Activated naive CD4-positive, alpha-beta T cell treated with anti-CD3 and anti-CD28 coated beads, Interleukin-2, amount 50 U/mL, for 72 hours (primary cell): ENCODE results near the gene POLR3A. TPM values are rescaled to one million over a fixed set of nuclear protein-coding genes. Genes with fewer than 3 reads are reported as not detected.
A peak's percentile ranks its signal among the peaks of the same experiment; 100 is the strongest.

Experiments
- ATAC-seq, 2 donors: fragments of 150-1000 bp; cut with Tn5 transposase; 2 replicates each; pipeline ENCODE4 v1.10.0; 2021; ENCODE audit warnings: mild to moderate bottlenecking in 2 of 2, moderate library complexity in 2 of 2
- DNase-seq, 2 donors: peaks; one replicate each; pipeline ENCODE4 v3.0.0; 2021 to 2022; ENCODE audit warnings: low spot score in 2 of 2
- H3K27ac Mint-ChIP-seq, 2 donors: one replicate each; pipeline ENCODE4 v1.8.0; 2022; ENCODE audit warnings: mild to moderate bottlenecking in 2 of 2, mixed read lengths in 2 of 2
- H3K36me3 Mint-ChIP-seq, 2 donors: one replicate each; pipeline ENCODE4 v1.8.0; 2022; ENCODE audit warnings: mixed read lengths in 2 of 2
- H3K9me3 Mint-ChIP-seq, 2 donors: one replicate each; pipeline ENCODE4 v1.8.0; 2022; ENCODE audit warnings: mixed read lengths in 2 of 2
- total RNA-seq, 2 donors: library from RNA; stranded (reverse); gene quantifications; one replicate each; pipeline ENCODE4 v1.2.3, GENCODE V29; 2022

The POLR3A gene
- total RNA-seq, 2 donors from 2014 or later = 20.5 to 23.6 TPM

GRCh38 chr10:78038105-78038504 lies 8.8 kb upstream of the POLR3A start:
- Mint-ChIP-seq H3K9me3 (no peaks in the 10 kb centered on the region), H3K27ac (peak overlapping the region in 1 of 2 donors; percentile 93), H3K36me3 (peaks cover 39 to 70% of the 10 kb centered on the region in 2 donors)
- DNase-seq (no peak), ATAC-seq (no peak)

- Mint-ChIP-seq H3K27ac (peak overlapping the region; percentile 89 to 98), H3K36me3 (peaks cover 37 to 53% of the 10 kb centered on the region in 2 donors), H3K9me3 (no peaks in the 10 kb centered on the region)
- no peak for ATAC-seq
- no peak for DNase-seq
These were observed 6.7 kb upstream of the POLR3A start for GRCh38 chr10:78035933-78036583.

- Mint-ChIP-seq H3K36me3 (peaks cover 31 to 47% of the 10 kb centered on the region in 2 donors), H3K9me3 (no peaks in the 10 kb centered on the region), H3K27ac (peak overlapping the region; percentile 89 to 98)
- ATAC-seq (no peak), DNase-seq (no peak)
These were observed 6.1 kb upstream of the POLR3A start for GRCh38 chr10:78035437-78035836.

- H3K9me3 Mint-ChIP-seq = no peaks in the 10 kb centered on the region
- peak overlapping the region; percentile 89 to 98 for H3K27ac Mint-ChIP-seq
- DNase-seq (no peak), ATAC-seq (no peak)
- peaks cover 31 to 46% of the 10 kb centered on the region in 2 donors for H3K36me3 Mint-ChIP-seq
These were observed 5.7 kb upstream of the POLR3A start for GRCh38 chr10:78035025-78035424.

GRCh38 chr10:78033637-78034470 lies 4.5 kb upstream of the POLR3A start, which contains the start of gene RPS24:
TSS of gene RPS24 (plus strand) at chr10:78033863. CDS start at chr10:78033902, 39 bp downstream.
- ATAC-seq (peak; percentile 86 to 87), DNase-seq (peak; percentile 94 to 95)
- Mint-ChIP-seq H3K36me3 (peaks cover 39 to 47% of the 10 kb centered on the region in 2 donors), H3K27ac (peak within 1 kb of the TSS; percentile 89 to 98), H3K9me3 (no peaks in the 10 kb centered on the region)

GRCh38 chr10:78033387-78033636 lies 4.0 kb upstream of the POLR3A start:
- H3K9me3 Mint-ChIP-seq = no peaks in the 10 kb centered on the region
- H3K36me3 Mint-ChIP-seq = peaks cover 39 to 47% of the 10 kb centered on the region in 2 donors
- H3K27ac Mint-ChIP-seq = peak overlapping the region in 1 of 2 donors; percentile 89
- ATAC-seq (no peak), DNase-seq (no peak)

GRCh38 chr10:78028438-78029268 lies 662 bp downstream of the POLR3A start:
- no peak for DNase-seq
- peak in 1 of 2 donors; percentile 2 for ATAC-seq
- peaks cover 15 to 19% of the 10 kb centered on the region in 2 donors for H3K36me3 Mint-ChIP-seq
- H3K27ac Mint-ChIP-seq = peak overlapping the region; percentile 95 to 100
- no peaks in the 10 kb centered on the region for H3K9me3 Mint-ChIP-seq

GRCh38 chr10:78025685-78026364 lies 3.5 kb downstream of the POLR3A start:
- peaks cover 23 to 36% of the 10 kb centered on the region in 2 donors for H3K36me3 Mint-ChIP-seq
- DNase-seq (no peak), ATAC-seq (no peak)
- H3K27ac Mint-ChIP-seq = peak overlapping the region in 1 of 2 donors; percentile 13
- H3K9me3 Mint-ChIP-seq = no peaks in the 10 kb centered on the region

- DNase-seq (no peak), ATAC-seq (no peak)
- Mint-ChIP-seq H3K27ac (peak overlapping the region in 1 of 2 donors; percentile 9), H3K36me3 (peaks cover 23 to 34% of the 10 kb centered on the region in 2 donors), H3K9me3 (no peaks in the 10 kb centered on the region)
These were observed 5.6 kb downstream of the POLR3A start for GRCh38 chr10:78023741-78024140.

GRCh38 chr10:78021201-78021600 lies 8.1 kb downstream of the POLR3A start:
- peaks cover 27 to 30% of the 10 kb centered on the region in 2 donors for H3K36me3 Mint-ChIP-seq
- DNase-seq (no peak), ATAC-seq (no peak)

GRCh38 chr10:78019264-78019663 lies 10.1 kb downstream of the POLR3A start:
- DNase-seq (no peak), ATAC-seq (no peak)
- Mint-ChIP-seq H3K36me3 (peaks cover 23 to 25% of the 10 kb centered on the region in 2 donors), H3K9me3 (no peaks in the 10 kb centered on the region), H3K27ac (no peak overlapping the region)

More at GRCh38 chr10:78021201-78021600, 8.1 kb downstream of the POLR3A start:
- Mint-ChIP-seq H3K9me3 (no peaks in the 10 kb centered on the region), H3K27ac (no peak overlapping the region)

GRCh38 chr10:78017856-78018255 lies 11.5 kb downstream of the POLR3A start:
- Mint-ChIP-seq H3K9me3 (no peaks in the 10 kb centered on the region), H3K27ac (peak overlapping the region in 1 of 2 donors; percentile 74), H3K36me3 (peaks cover 22 to 29% of the 10 kb centered on the region in 2 donors)
- DNase-seq (no peak), ATAC-seq (no peak)

GRCh38 chr10:78015546-78015945 lies 13.8 kb downstream of the POLR3A start:
- DNase-seq (no peak), ATAC-seq (no peak)
- Mint-ChIP-seq H3K27ac (no peak overlapping the region), H3K9me3 (no peaks in the 10 kb centered on the region), H3K36me3 (peaks cover 13 to 15% of the 10 kb centered on the region in 2 donors)

GRCh38 chr10:78013564-78013963 lies 15.8 kb downstream of the POLR3A start:
- ATAC-seq (no peak), DNase-seq (no peak)
- Mint-ChIP-seq H3K36me3 (peaks cover 18 to 21% of the 10 kb centered on the region in 2 donors), H3K27ac (no peak overlapping the region), H3K9me3 (no peaks in the 10 kb centered on the region)

- H3K9me3 Mint-ChIP-seq = no peaks in the 10 kb centered on the region
- peaks cover 16 to 21% of the 10 kb centered on the region in 2 donors for H3K36me3 Mint-ChIP-seq
- no peak overlapping the region for H3K27ac Mint-ChIP-seq
- ATAC-seq (no peak), DNase-seq (no peak)
These were observed 18.2 kb downstream of the POLR3A start for GRCh38 chr10:78011065-78011464.

GRCh38 chr10:78010278-78010677 lies 19.0 kb downstream of the POLR3A start:
- Mint-ChIP-seq H3K36me3 (peaks cover 22 to 26% of the 10 kb centered on the region in 2 donors), H3K27ac (no peak overlapping the region), H3K9me3 (no peaks in the 10 kb centered on the region)
- DNase-seq (no peak), ATAC-seq (no peak)
